K562 (cell line): Measurements from ENCODE around the gene BRICD5. TPM values are rescaled to one million over a fixed set of nuclear protein-coding genes. Genes with fewer than 3 reads are reported as not detected.

ENCODE experiments used
- ATAC-seq: fragments of 200-7000 bp; cut with Tn5 transposase; 3 replicates; pipeline ENCODE4 v1.9.1; 2020; ENCODE audit warnings: moderate library complexity
- BruUV-seq: library from RNA; stranded (reverse); fragments of 400-500 nt; replicated peaks from 2 replicates; lab custom pipeline; 2021; lab: Mats Ljungman, UMichigan
- CTCF ChIA-PET: fragments of 300-600 bp; formaldehyde crosslinking; extraction: SDS; loops from one replicate; lab custom pipeline; 2021; ENCODE audit warnings: low intra/inter-chr PET ratio; lab: Yijun Ruan, JAX
- POLR2A ChIA-PET: fragments of 300-600, 350-650 bp; sonication (Branson Sonifier 250); formaldehyde crosslinking; extraction: SDS; loops from one replicate; lab custom pipeline; 2021; ENCODE audit warnings: antibody characterized with exemption, inconsistent platforms; lab: Yijun Ruan, JAX
- DNase-seq, 4 experiments: peaks; one replicate each; pipeline versions ENCODE4 v3.0.0 to v3.0.0-alpha.2; 2011 to 2018; ENCODE audit warnings: low spot score in 3 of 4, mixed read lengths in 3 of 4; ENCODE audit errors: extremely low read depth in 1 of 4
- FAIRE-seq: peaks from 2 replicates; lab custom pipeline; 2011; peaks lifted over from hg19 to GRCh38; lab: Jason Lieb, UNC
- H2AFZ ChIP-seq: 2 replicates; pipeline ENCODE4 v1.6.0; 2011; ENCODE audit warnings: low read depth, low read length, control low read depth, inconsistent platforms
- H3K27ac ChIP-seq: fragments of 200-600 bp; 3 replicates; pipeline ENCODE4 v1.8.0; 2011; ENCODE audit warnings: low read depth, mild to moderate bottlenecking, control low read depth, inconsistent platforms, low read length, moderate library complexity, mixed read lengths; ENCODE audit errors: extremely low read depth
- H3K27me3 ChIP-seq, 2 experiments: fragments of 300-600 bp in 1 of 2; 2 replicates in 1 of 2; 3 replicates in 1 of 2; pipeline versions ENCODE4 v1.6.0 to v1.8.0; 2011; ENCODE audit warnings: inconsistent platforms in 2 of 2, low read length in 2 of 2, mild to moderate bottlenecking in 1 of 2, mixed read lengths in 1 of 2, moderate library complexity in 1 of 2; ENCODE audit not compliant: control insufficient read depth in 2 of 2, insufficient read depth in 2 of 2
- H3K36me3 ChIP-seq: fragments of 300-600 bp; 3 replicates; pipeline ENCODE4 v1.8.0; 2011; ENCODE audit warnings: mild to moderate bottlenecking, low read length, inconsistent platforms; ENCODE audit not compliant: control insufficient read depth, insufficient read depth
- H3K4me1 ChIP-seq, 2 experiments: fragments of 200-600 bp in 1 of 2; replicated peaks in 1 of 2; 2 replicates in 1 of 2; 3 replicates in 1 of 2; pipeline versions ENCODE4 v1.5.1 to v1.8.0; 2011; ENCODE audit warnings: inconsistent platforms in 2 of 2, low read length in 2 of 2, mild to moderate bottlenecking in 1 of 2, mixed read lengths in 1 of 2, moderate library complexity in 1 of 2; ENCODE audit not compliant: control insufficient read depth in 2 of 2, insufficient read depth in 2 of 2
- H3K4me2 ChIP-seq: 2 replicates; pipeline ENCODE4 v1.6.1; 2011; ENCODE audit warnings: low read length, control low read depth, inconsistent platforms, mixed read lengths; ENCODE audit not compliant: insufficient read depth
- H3K4me3 ChIP-seq: fragments of 200-600 bp; sonication (generic), shearing (Covaris generic); 2 replicates; pipeline ENCODE4 v1.5.1; 2016; ENCODE audit warnings: control low read depth, inconsistent platforms
- H3K79me2 ChIP-seq: fragments of 200-600 bp; 3 replicates; pipeline ENCODE4 v1.8.0; 2011; ENCODE audit warnings: low read length, inconsistent platforms; ENCODE audit not compliant: control insufficient read depth, insufficient read depth
- H3K9ac ChIP-seq, 2 experiments: 2 replicates each; pipeline versions ENCODE4 v1.6.0 to v1.6.1; 2011; ENCODE audit warnings: low read depth in 2 of 2, low read length in 2 of 2, control low read depth in 1 of 2, inconsistent platforms in 1 of 2, mild to moderate bottlenecking in 1 of 2, mixed read lengths in 1 of 2; ENCODE audit not compliant: insufficient read depth in 1 of 2
- H3K9me1 ChIP-seq: one replicate; pipeline ENCODE4 v1.6.0; 2011; ENCODE audit warnings: inconsistent platforms, mild to moderate bottlenecking, low read length, moderate library complexity; ENCODE audit not compliant: control insufficient read depth, insufficient read depth
- H3K9me3 ChIP-seq: replicated peaks from 2 replicates; pipeline ENCODE4 v1.5.1; 2011; ENCODE audit warnings: low read depth, low read length, inconsistent platforms; ENCODE audit not compliant: control insufficient read depth, insufficient read depth
- H4K20me1 ChIP-seq: replicated peaks from 2 replicates; pipeline ENCODE4 v1.6.1; 2011; ENCODE audit warnings: low read length, inconsistent platforms, mixed read lengths; ENCODE audit not compliant: control insufficient read depth, insufficient read depth
- CREB1 ChIP-seq, 2 experiments: sonication (generic) in 1 of 2; formaldehyde crosslinking in 1 of 2; IDR thresholded peaks; 2 replicates each; pipeline versions ENCODE4 v1.6.1 to v1.8.0; 2012 to 2022; ENCODE audit warnings: inconsistent platforms in 1 of 2, mild to moderate bottlenecking in 1 of 2, missing genetic modification reagents in 1 of 2, moderate library complexity in 1 of 2
- HDAC6 ChIP-seq: IDR thresholded peaks from 2 replicates; pipeline ENCODE4 v1.6.1; 2012; ENCODE audit warnings: low read depth, mild to moderate bottlenecking, control low read depth, inconsistent platforms, low read length, moderate library complexity
- NFXL1 ChIP-seq: fragments of 450-650 bp; formaldehyde crosslinking; IDR thresholded peaks from 2 replicates; pipeline ENCODE4 v1.4.0; 2021; ENCODE audit warnings: mild to moderate bottlenecking
- SMARCA4 ChIP-seq: fragments of 450-650 bp; IDR thresholded peaks from 2 replicates; pipeline ENCODE4 v1.6.1; 2016
- SMC3 ChIP-seq: conservative IDR thresholded peaks from 2 replicates; pipeline ENCODE4 v1.6.1; 2011; ENCODE audit warnings: low read depth, low read length, improper control_type of control experiment; ENCODE audit not compliant: insufficient read depth
- TAL1 ChIP-seq: fragments of 450-650 bp; IDR thresholded peaks from 2 replicates; pipeline ENCODE4 v1.6.1; 2016; ENCODE audit warnings: mild to moderate bottlenecking
- TRIM28 ChIP-seq: fragments of 450-650 bp; IDR thresholded peaks from 2 replicates; pipeline ENCODE4 v1.6.1; 2017
- VEZF1 ChIP-seq: fragments of 200-800 bp; sonication (Bioruptor generic); IDR thresholded peaks from 2 replicates; pipeline ENCODE4 v1.6.1; 2017; ENCODE audit warnings: missing genetic modification characterization, missing compliant biosample characterization
- ZNF217 ChIP-seq: sonication (generic); formaldehyde crosslinking; IDR thresholded peaks from 2 replicates; pipeline ENCODE4 v1.8.0; 2022; ENCODE audit warnings: mild to moderate bottlenecking, missing genetic modification reagents
- ZNF75A ChIP-seq: fragments of 450-650 bp; formaldehyde crosslinking; IDR thresholded peaks from 2 replicates; pipeline ENCODE4 v1.4.0; 2020; ENCODE audit warnings: mild to moderate bottlenecking
- WGBS: fragments of 100-300 bp; shearing (Covaris generic); methylation state at CpG from one replicate; pipeline ENCODE4 v1.1.6; 2016; ENCODE audit warnings: low coverage, mixed read lengths; ENCODE audit not compliant: insufficient coverage; ENCODE audit errors: missing lambda C conversion rate; 5-methylcytosine and 5-hydroxymethylcytosine counted together
- in situ Hi-C: fragments of 300-500 bp; cut with MboI; formaldehyde crosslinking; loops from 4 replicates; pipeline ENCODE4 v1.15.0; 2018; ENCODE audit warnings: inconsistent platforms, mixed read lengths
- intact Hi-C: fragments of 100-400 bp; cut with micrococcal nuclease; formaldehyde crosslinking; loops from 2 replicates; pipeline ENCODE4 v1.14.2; 2022
- polyA plus RNA-seq, 8 experiments: library from polyadenylated mRNA; depleted of rRNA in 4 of 8; stranded (reverse) in 5 of 8; unstranded in 3 of 8; fragments of >200 nt; fragmentation: Nextera tagmentation in 2 of 8; fragmentation: Illumina TruSeq in 1 of 8; extraction: Ambion mirVana in 2 of 8; extraction: Trizol in 1 of 8; gene quantifications; 2 replicates each; pipeline versions ENCODE4 v1.2.1 to v1.2.3, GENCODE V29; 2011 to 2014; ENCODE audit warnings: inconsistent platforms in 1 of 8, missing spikeins in 1 of 8
- total RNA-seq, 7 experiments: library from RNA; depleted of rRNA in 6 of 7; stranded (reverse); fragments of >200 nt in 6 of 7; fragmentation: Illumina TruSeq in 2 of 7; extraction: Trizol in 2 of 7; gene quantifications; 2 replicates each; pipeline versions ENCODE4 v1.2.1 to v1.2.3, GENCODE V29; 2011 to 2021; ENCODE audit warnings: low replicate concordance in 1 of 7
- TF ChIP-seq, protein P1 (sequence below): fragments of 450-650 bp; formaldehyde crosslinking; IDR thresholded peaks from 2 replicates; pipeline ENCODE4 v1.4.0; 2020; ENCODE audit warnings: mild to moderate bottlenecking
- TF ChIP-seq, protein P2 (sequence below): fragments of 250-450 bp; sonication (Bioruptor Pico); IDR thresholded peaks from 2 replicates; pipeline ENCODE4 v1.5.0; 2022; ENCODE audit warnings: mild to moderate bottlenecking
- TF ChIP-seq, protein P3 (sequence below): fragments of 250-450 bp; sonication (Bioruptor Pico); IDR thresholded peaks from 2 replicates; pipeline ENCODE4 v1.8.0; 2022; ENCODE audit warnings: inconsistent platforms

BRICD5 gene
- total and polyA plus RNA-seq, 9 of the 15 experiments (the other 6 are each of a cell fraction or from before 2014, with no cell fraction given) = 0.24 to 15.1 (median 2.4) TPM; not detected in 1

DNA sequence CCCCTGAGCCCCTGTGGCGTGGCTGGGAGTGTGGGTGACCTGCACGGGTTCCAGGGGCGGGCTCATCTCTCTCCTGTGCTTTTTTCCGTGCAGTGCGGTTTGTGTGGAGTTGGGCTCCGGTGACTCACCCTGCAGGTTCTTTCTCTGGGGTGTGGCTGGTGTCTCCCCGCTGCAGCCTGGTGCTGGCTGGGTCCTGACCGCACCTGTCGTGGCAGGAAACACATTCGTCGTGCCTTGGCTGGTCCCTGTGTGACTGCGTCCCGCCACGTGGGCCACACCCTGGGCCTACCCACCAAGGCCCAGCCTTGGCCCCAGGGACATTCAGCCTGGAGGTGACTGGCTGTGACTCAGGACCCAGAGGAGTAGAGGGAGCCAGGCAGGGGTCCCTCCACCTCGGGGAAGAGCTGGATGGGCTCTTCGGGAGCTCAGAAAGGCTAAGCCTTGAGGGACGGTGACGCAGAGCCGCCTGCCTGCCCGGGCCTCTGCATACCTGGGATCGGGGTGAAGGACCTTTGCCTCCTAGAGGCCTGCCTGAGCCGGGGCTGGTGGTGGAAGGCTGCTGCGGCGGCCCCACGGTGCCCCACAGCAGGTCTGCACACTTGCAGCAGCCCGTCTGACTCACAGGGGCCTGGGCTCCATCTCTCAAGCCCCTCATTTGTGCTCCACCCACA is 47.3 kb downstream of the BRICD5 start:
- ChIA-PET CTCF (no interaction called here), POLR2A (no interaction called here)
- intact Hi-C loops (no loop called here), in situ Hi-C loops (no loop called here)
- 99% methylated on average over 11 of the region's 26 CpGs for WGBS
- Histone ChIP-seq H3K79me2 (peaks cover 63% of the 10 kb centered on the region), H3K4me2 (no peak overlapping the region), H3K27ac (no peak overlapping the region), H3K4me3 (no peak overlapping the region), H4K20me1 (peaks cover 1% of the 10 kb centered on the region; the same call in 1 of the 2 replicates), H3K9me1 (no peaks in the 10 kb centered on the region), H3K4me1 (peaks cover 0 to 55% of the 10 kb centered on the region in 2 experiments; a peak in 2 of 5 replicates), H3K27me3 (no peaks in the 10 kb centered on the region), H2AFZ (no peak overlapping the region), H3K36me3 (peaks cover 60% of the 10 kb centered on the region), H3K9ac (peak overlapping the region in 1 of 2 experiments; percentile 45; a peak in 1 of 4 replicates), H3K9me3 (peaks cover 3% of the 10 kb centered on the region)
- ATAC-seq (no peak), FAIRE-seq (no peak), DNase-seq (no peak)
- no TSS peak for BruUV-seq
- TF ChIP-seq, protein P1, sequence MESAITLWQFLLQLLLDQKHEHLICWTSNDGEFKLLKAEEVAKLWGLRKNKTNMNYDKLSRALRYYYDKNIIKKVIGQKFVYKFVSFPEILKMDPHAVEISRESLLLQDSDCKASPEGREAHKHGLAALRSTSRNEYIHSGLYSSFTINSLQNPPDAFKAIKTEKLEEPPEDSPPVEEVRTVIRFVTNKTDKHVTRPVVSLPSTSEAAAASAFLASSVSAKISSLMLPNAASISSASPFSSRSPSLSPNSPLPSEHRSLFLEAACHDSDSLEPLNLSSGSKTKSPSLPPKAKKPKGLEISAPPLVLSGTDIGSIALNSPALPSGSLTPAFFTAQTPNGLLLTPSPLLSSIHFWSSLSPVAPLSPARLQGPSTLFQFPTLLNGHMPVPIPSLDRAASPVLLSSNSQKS (CRISPR knock-in tag) = no peak
- no peak for TF ChIP-seq ZNF75A (CRISPR knock-in tag)
- no peak for TF ChIP-seq ZNF217
- no peak for TF ChIP-seq HDAC6
- no peak for TF ChIP-seq NFXL1 (CRISPR knock-in tag)
- TF ChIP-seq, protein P2, sequence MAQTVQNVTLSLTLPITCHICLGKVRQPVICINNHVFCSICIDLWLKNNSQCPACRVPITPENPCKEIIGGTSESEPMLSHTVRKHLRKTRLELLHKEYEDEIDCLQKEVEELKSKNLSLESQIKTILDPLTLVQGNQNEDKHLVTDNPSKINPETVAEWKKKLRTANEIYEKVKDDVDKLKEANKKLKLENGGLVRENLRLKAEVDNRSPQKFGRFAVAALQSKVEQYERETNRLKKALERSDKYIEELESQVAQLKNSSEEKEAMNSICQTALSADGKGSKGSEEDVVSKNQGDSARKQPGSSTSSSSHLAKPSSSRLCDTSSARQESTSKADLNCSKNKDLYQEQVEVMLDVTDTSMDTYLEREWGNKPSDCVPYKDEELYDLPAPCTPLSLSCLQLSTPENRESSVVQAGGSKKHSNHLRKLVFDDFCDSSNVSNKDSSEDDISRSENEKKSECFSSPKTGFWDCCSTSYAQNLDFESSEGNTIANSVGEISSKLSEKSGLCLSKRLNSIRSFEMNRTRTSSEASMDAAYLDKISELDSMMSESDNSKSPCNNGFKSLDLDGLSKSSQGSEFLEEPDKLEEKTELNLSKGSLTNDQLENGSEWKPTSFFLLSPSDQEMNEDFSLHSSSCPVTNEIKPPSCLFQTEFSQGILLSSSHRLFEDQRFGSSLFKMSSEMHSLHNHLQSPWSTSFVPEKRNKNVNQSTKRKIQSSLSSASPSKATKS (CRISPR knock-in tag) = no peak
- no peak for TF ChIP-seq SMC3
- TF ChIP-seq VEZF1 (CRISPR knock-in tag) = no peak
- TF ChIP-seq, protein P3, sequence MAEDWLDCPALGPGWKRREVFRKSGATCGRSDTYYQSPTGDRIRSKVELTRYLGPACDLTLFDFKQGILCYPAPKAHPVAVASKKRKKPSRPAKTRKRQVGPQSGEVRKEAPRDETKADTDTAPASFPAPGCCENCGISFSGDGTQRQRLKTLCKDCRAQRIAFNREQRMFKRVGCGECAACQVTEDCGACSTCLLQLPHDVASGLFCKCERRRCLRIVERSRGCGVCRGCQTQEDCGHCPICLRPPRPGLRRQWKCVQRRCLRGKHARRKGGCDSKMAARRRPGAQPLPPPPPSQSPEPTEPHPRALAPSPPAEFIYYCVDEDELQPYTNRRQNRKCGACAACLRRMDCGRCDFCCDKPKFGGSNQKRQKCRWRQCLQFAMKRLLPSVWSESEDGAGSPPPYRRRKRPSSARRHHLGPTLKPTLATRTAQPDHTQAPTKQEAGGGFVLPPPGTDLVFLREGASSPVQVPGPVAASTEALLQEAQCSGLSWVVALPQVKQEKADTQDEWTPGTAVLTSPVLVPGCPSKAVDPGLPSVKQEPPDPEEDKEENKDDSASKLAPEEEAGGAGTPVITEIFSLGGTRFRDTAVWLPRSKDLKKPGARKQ (CRISPR knock-in tag) = no peak
- TF ChIP-seq TAL1 = no peak
- TF ChIP-seq TRIM28 = no peak
- TF ChIP-seq CREB1 (IDR thresholded peaks at IDR 0.05) = no peak
- TF ChIP-seq CREB1 (CRISPR knock-in tag; IDR thresholded peaks at IDR 0.05) = no peak
- TF ChIP-seq SMARCA4 = no peak
